ENCODE data around the gene CTNNA2. TPM values are rescaled to one million over a fixed set of nuclear protein-coding genes. Genes with fewer than 3 reads are reported as not detected.

CTNNA2 gene
- total RNA-seq, 1 experiment from 2014 or later = 5.5 TPM

DNA sequence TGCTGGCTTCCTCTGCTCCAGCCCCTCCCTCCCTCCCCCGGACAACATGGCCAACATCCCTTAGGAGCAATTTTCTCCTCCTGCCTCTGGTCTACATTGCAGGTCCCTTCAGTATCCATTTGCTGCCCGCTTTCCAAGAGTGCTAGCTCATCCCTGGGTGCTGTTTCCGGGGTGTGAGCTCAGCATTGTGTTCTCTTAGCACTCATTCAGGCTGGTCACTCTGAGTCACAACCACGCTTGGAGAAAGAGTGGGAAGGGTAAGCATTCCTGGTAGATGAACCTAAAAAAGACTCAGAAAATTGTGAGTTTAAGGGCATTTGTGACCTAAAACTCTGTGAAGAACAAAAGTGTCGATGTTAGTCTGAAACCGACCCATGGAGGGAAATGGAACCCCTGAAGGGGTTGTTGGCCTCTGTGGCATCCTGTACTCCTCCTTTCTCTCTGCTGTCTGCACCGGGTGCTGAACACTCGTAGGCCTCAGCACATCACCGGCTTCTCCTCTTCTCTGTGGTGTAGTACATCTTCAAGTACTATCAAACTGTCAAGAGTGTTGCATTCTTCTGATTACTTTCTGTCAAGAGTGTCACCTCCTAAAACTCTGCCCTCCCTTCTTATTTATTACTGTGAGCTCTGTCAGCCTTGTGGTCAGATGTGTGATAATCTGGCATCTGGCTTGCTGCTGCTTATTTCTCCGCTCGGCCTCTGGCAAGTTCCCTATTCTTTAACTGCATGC is 73.0 kb downstream of the CTNNA2 start:
- no peak overlapping the region for H4K8ac ChIP-seq (replicated peaks; ENCODE audit: insufficient read length, low read depth, low read length)
- H3K27me3 ChIP-seq (ENCODE audit: insufficient read depth, low read length) = no peaks in the 10 kb centered on the region
- no peak overlapping the region for H3K14ac ChIP-seq (ENCODE audit: insufficient read depth, low read length)
- no peak overlapping the region for H2BK15ac ChIP-seq (ENCODE audit: low read depth, low read length)
- H2BK5ac ChIP-seq (ENCODE audit: insufficient read length, low read length) = no peak overlapping the region
- H3K79me2 ChIP-seq (ENCODE audit: insufficient read depth, low read length) = no peaks in the 10 kb centered on the region
- no peak overlapping the region for H3K27ac ChIP-seq (ENCODE audit: insufficient read length, low read depth, low read length)
- Mint-ChIP-seq H3K27me3 (ENCODE audit: low read depth) (no peaks in the 10 kb centered on the region), H3K4me3 (no peak overlapping the region), H3K9me3 (no peaks in the 10 kb centered on the region), H3K36me3 (ENCODE audit: insufficient read depth in 1 of 3, low read depth in 3 of 3) (no peaks in the 10 kb centered on the region), H3K4me1 (peaks cover 14 to 17% of the 10 kb centered on the region in 2 experiments), H3K27ac (no peak overlapping the region)
- H3K9ac ChIP-seq (ENCODE audit: extremely low read depth, insufficient read length, low read length) = no peak overlapping the region
- no peak overlapping the region for H4K5ac ChIP-seq (ENCODE audit: insufficient read length, low read depth, low read length)
- H2AK5ac ChIP-seq (ENCODE audit: insufficient read length, low read length) = no peak overlapping the region
- H3K9me3 ChIP-seq (ENCODE audit: control insufficient read depth, low read depth, low read length) = no peaks in the 10 kb centered on the region
- no peak overlapping the region for H2BK12ac ChIP-seq (ENCODE audit: insufficient read length, low read depth, low read length)
- H3T11ph ChIP-seq (ENCODE audit: low read length) = no peak overlapping the region
- H3K4me1 ChIP-seq (ENCODE audit: insufficient read depth, low read length) = peaks cover 2% of the 10 kb centered on the region; the same call in 1 of the 2 replicates
- H3K4ac ChIP-seq (ENCODE audit: low read depth, low read length) = no peak overlapping the region
- H3K4me2 ChIP-seq (ENCODE audit: insufficient read depth, insufficient read length, low read length) = no peak overlapping the region
- no peaks in the 10 kb centered on the region for H4K20me1 ChIP-seq (ENCODE audit: control insufficient read depth, insufficient read depth, insufficient read length)
- no peak overlapping the region for H3K56ac ChIP-seq (ENCODE audit: insufficient read length, low read depth, low read length)
- WGBS (ENCODE audit: extremely low coverage, insufficient read length, low lambda C conversion rate) = no CpG with 5 or more reads among the region's 11 CpGs
- TF ChIP-seq, protein P1, sequence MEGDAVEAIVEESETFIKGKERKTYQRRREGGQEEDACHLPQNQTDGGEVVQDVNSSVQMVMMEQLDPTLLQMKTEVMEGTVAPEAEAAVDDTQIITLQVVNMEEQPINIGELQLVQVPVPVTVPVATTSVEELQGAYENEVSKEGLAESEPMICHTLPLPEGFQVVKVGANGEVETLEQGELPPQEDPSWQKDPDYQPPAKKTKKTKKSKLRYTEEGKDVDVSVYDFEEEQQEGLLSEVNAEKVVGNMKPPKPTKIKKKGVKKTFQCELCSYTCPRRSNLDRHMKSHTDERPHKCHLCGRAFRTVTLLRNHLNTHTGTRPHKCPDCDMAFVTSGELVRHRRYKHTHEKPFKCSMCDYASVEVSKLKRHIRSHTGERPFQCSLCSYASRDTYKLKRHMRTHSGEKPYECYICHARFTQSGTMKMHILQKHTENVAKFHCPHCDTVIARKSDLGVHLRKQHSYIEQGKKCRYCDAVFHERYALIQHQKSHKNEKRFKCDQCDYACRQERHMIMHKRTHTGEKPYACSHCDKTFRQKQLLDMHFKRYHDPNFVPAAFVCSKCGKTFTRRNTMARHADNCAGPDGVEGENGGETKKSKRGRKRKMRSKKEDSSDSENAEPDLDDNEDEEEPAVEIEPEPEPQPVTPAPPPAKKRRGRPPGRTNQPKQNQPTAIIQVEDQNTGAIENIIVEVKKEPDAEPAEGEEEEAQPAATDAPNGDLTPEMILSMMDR (conservative IDR thresholded peaks at IDR 0.05) = no peak
- DNase-seq = no peak
- H3K23ac ChIP-seq (ENCODE audit: insufficient read length, low read depth, low read length) = no peak overlapping the region
- H2AFZ ChIP-seq (ENCODE audit: low read length) = no peak overlapping the region
- H4K91ac ChIP-seq (ENCODE audit: insufficient read length, low read depth, low read length) = no peak overlapping the region
- H3K79me1 ChIP-seq (ENCODE audit: insufficient read depth, low read depth, low read length, poor library complexity, severe bottlenecking) = no peaks in the 10 kb centered on the region
- no peak overlapping the region for H2BK120ac ChIP-seq (ENCODE audit: low read depth, low read length, poor library complexity, severe bottlenecking)
- H3K18ac ChIP-seq (ENCODE audit: insufficient read length, low read depth, low read length) = no peak overlapping the region
- no peaks in the 10 kb centered on the region for H3K23me2 ChIP-seq (ENCODE audit: insufficient read length, low read depth, low read length, poor library complexity, severe bottlenecking)
- H2BK20ac ChIP-seq (ENCODE audit: low read depth, low read length, poor library complexity, severe bottlenecking) = no peak overlapping the region

Data from H9 (cell line).